Kidney (tissue), 14 donors: Measurements from ENCODE around the gene NCOA1. TPM values are rescaled to one million over a fixed set of nuclear protein-coding genes. Genes with fewer than 3 reads are reported as not detected.
"Not testable (repeated sequence)": the region's sequence is repeated elsewhere in the genome, so short reads cannot be mapped to it uniquely, and the experiment has no call there.

ENCODE experiments used
- DNase-seq, 5 donors: peaks; one replicate each; pipeline ENCODE4 v3.0.0-alpha.2; 2013 to 2020
- FAIRE-seq: peaks from 2 replicates; lab custom pipeline; 2012; peaks lifted over from hg19 to GRCh38; lab: Jason Lieb, UNC
- H3K27ac ChIP-seq, 2 donors: one replicate each; pipeline ENCODE4 v1.7.0; 2013; ENCODE audit warnings: low read depth in 2 of 2, low read length in 2 of 2, inconsistent platforms in 1 of 2
- H3K27me3 ChIP-seq: one replicate; pipeline ENCODE4 v1.7.1; 2013; ENCODE audit warnings: low read length, inconsistent platforms; ENCODE audit not compliant: control insufficient read depth, insufficient read depth
- H3K36me3 ChIP-seq, 3 donors: one replicate each; pipeline versions ENCODE4 v1.7.0 to v1.7.1; 2013; ENCODE audit warnings: low read length in 3 of 3, control low read depth in 1 of 3, inconsistent platforms in 1 of 3; ENCODE audit not compliant: insufficient read depth in 3 of 3, control insufficient read depth in 2 of 3
- H3K4me1 ChIP-seq, 3 donors: one replicate each; pipeline versions ENCODE4 v1.7.0 to v1.7.1; 2013; ENCODE audit warnings: low read length in 3 of 3, inconsistent platforms in 1 of 3, low read depth in 1 of 3; ENCODE audit not compliant: control insufficient read depth in 2 of 3, insufficient read depth in 2 of 3
- H3K4me3 ChIP-seq, 3 donors: one replicate each; pipeline versions ENCODE4 v1.7.0 to v1.8.1; 2013; ENCODE audit warnings: low read length in 3 of 3, control low read depth in 1 of 3, inconsistent platforms in 1 of 3
- H3K9ac ChIP-seq, 3 donors: one replicate each; pipeline versions ENCODE4 v1.7.0 to v1.7.1; 2013; ENCODE audit warnings: low read length in 3 of 3, control low read depth in 1 of 3, inconsistent platforms in 1 of 3
- H3K9me3 ChIP-seq, 3 donors: one replicate each; pipeline versions ENCODE4 v1.7.0 to v1.7.1; 2013; ENCODE audit warnings: low read length in 3 of 3, control low read depth in 1 of 3, inconsistent platforms in 1 of 3; ENCODE audit not compliant: control insufficient read depth in 2 of 3, insufficient read depth in 1 of 3
- CTCF ChIP-seq: IDR thresholded peaks from 3 replicates; pipeline ENCODE4 v1.5.1; 2012; ENCODE audit warnings: mild to moderate bottlenecking, moderate library complexity, borderline replicate concordance; ENCODE audit not compliant: insufficient read depth; ENCODE audit errors: extremely low read depth
- intact Hi-C: fragments of 100-400 bp; cut with DNase I; formaldehyde crosslinking; loops from one replicate; pipeline ENCODE4 v1.11.1; 2022
- polyA plus RNA-seq: library from polyadenylated mRNA; stranded (reverse); fragments of 350-450 nt; fragmentation: Illumina TruSeq; extraction: RNeasy Lipid Tissue Mini Kit (QIAGEN cat#74804); gene quantifications from one replicate; pipeline ENCODE4 v1.2.3, GENCODE V29; 2014; ENCODE audit warnings: low read depth, low replicate concordance; ENCODE audit not compliant: insufficient read depth
- total RNA-seq: library from RNA; stranded (reverse); fragmentation: NEBNext Ultra II Directional; extraction: Animal tissue kit (Norgen Biotek cat#: 25700); gene quantifications from one replicate; pipeline ENCODE4 v1.2.1, GENCODE V29; 2021
- donor health status: control.
- donor health status: control.
- donor health status: control.
- donor health status: control.
- donor health status: control.
- donor health status: DM: yes; HTN: yes; CAD: no.
- donor health status: Normal renal cell carcinoma (clear cell type).

The NCOA1 gene
- total and polyA plus RNA-seq, 2 donors from 2014 or later = 11.6 to 41.5 TPM

GRCh38 chr2:24676493-24676892, 185.4 kb downstream of the NCOA1 start:
- H3K9ac ChIP-seq = no peak overlapping the region
- TF ChIP-seq CTCF = no peak
- FAIRE-seq (no peak), DNase-seq (no peak)
- intact Hi-C loops = no loop called here
- H3K27me3 ChIP-seq = no peaks in the 10 kb centered on the region
- no peaks in the 10 kb centered on the region for H3K36me3 ChIP-seq
- no peak overlapping the region for H3K4me3 ChIP-seq
- H3K27ac ChIP-seq = no peak overlapping the region
- no peaks in the 10 kb centered on the region for H3K4me1 ChIP-seq
- H3K9me3 ChIP-seq = no peaks in the 10 kb centered on the region

- DNase-seq, FAIRE-seq, intact Hi-C loops, H3K27me3 ChIP-seq, H3K9me3 ChIP-seq, H3K9ac ChIP-seq, H3K36me3 ChIP-seq, H3K4me1 ChIP-seq, H3K4me3 ChIP-seq, H3K27ac ChIP-seq: not testable (repeated sequence)
These were observed 187.0 kb downstream of the NCOA1 start for GRCh38 chr2:24678066-24678465.

DNA sequence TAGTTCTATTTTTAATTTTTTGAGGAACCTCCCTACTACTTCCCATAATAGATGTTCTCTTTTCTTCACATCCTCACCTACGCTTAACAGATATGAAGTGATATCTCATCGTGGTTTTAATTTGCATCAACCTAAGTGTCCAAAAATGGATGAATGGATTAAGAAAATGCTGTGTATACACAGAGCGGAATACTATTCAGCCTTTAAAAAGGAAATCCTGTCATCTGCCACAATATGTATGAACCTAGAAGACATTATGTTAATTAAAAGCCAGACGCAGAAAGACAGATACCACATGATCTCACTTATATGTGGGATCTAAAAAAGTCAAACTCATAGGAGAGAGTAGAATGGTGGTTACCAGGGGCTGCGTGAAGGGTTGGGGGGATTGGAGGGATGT, 189.1 kb downstream of the NCOA1 start:
- Histone ChIP-seq H3K9ac (no peak overlapping the region), H3K4me3 (no peak overlapping the region), H3K4me1 (no peaks in the 10 kb centered on the region), H3K27me3 (no peaks in the 10 kb centered on the region), H3K9me3 (no peaks in the 10 kb centered on the region), H3K36me3 (no peaks in the 10 kb centered on the region), H3K27ac (no peak overlapping the region)
- no peak for TF ChIP-seq CTCF
- no peak for DNase-seq
- no peak for FAIRE-seq
- intact Hi-C loops = no loop called here

- Histone ChIP-seq H3K27me3 (no peaks in the 10 kb centered on the region), H3K27ac (no peak overlapping the region), H3K9me3 (no peaks in the 10 kb centered on the region), H3K4me3 (no peak overlapping the region), H3K9ac (no peak overlapping the region), H3K4me1 (no peaks in the 10 kb centered on the region), H3K36me3 (no peaks in the 10 kb centered on the region)
- no peak for FAIRE-seq
- TF ChIP-seq CTCF = no peak
- intact Hi-C loops = no loop called here
- peak in 1 of 5 donors; percentile 52 for DNase-seq
These were observed 191.2 kb downstream of the NCOA1 start for GRCh38 chr2:24682304-24682703.
